Neuron (in vitro differentiated cells): ENCODE data around the gene GNB5.

Experiments used
- H2AFZ ChIP-seq: one replicate; pipeline ENCODE4 v1.6.1; 2013; ENCODE audit warnings: low read depth, mild to moderate bottlenecking, inconsistent platforms, low read length, moderate library complexity
- H3K27me3 ChIP-seq: one replicate; pipeline ENCODE4 v1.6.1; 2013; ENCODE audit warnings: low read length; ENCODE audit not compliant: insufficient read depth
- H3K36me3 ChIP-seq: one replicate; pipeline ENCODE4 v1.6.1; 2013; ENCODE audit warnings: low read length; ENCODE audit not compliant: insufficient read depth
- H3K4me1 ChIP-seq: one replicate; pipeline ENCODE4 v1.6.1; 2013; ENCODE audit warnings: low read length; ENCODE audit not compliant: insufficient read depth
- H3K4me3 ChIP-seq: 2 replicates; pipeline ENCODE4 v1.5.1; 2013; ENCODE audit warnings: mild to moderate bottlenecking, low read length, moderate library complexity
- H3K9me3 ChIP-seq: one replicate; pipeline ENCODE4 v1.6.1; 2013; ENCODE audit warnings: low read length

The GNB5 gene

DNA sequence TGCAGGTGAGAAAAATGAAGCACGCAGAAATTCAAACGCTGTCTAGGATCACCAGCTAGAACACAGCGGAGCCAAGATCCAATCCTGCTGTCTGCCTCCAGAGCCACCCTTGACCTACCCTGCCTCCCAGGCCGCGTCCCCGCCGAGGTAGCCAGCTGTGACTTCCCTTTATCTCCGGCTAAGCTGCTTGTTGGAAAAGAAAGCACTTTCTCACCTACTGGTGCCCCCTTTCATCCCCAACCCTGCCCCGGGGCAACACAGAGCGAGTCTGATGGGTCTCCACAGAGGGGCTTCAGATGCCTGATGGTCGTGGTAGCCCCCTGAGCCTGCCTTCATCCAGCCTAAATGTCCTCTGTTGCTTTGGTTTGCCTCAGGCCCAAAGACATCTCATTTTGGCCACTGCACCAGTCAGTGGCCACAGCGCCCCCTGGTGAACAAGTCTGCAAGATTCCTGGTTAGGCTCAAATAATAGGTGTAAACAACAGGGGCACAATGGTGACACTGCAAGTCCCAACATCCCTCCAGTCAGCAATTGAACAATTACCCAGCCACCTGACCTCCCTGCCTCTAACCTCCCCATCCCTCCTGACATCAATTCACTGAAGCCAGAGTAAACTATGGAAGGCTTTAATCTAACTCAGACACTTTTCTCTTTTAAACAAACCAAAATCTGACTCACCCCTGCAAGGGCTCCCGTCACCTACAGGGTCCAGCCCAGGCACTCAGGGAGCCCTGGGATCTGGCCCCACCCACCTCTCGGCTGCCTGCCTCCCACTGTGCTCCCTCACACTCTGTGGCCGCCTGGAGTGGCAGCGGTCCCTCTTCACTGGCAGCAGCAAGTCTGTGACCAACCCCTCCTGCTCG, 51.4 kb downstream of the GNB5 start:
- Histone ChIP-seq H3K27me3 (no peaks in the 10 kb centered on the region), H3K4me1 (no peaks in the 10 kb centered on the region), H3K4me3 (no peak overlapping the region), H3K9me3 (peaks cover 3% of the 10 kb centered on the region), H2AFZ (no peak overlapping the region), H3K36me3 (peaks cover 8% of the 10 kb centered on the region)

DNA sequence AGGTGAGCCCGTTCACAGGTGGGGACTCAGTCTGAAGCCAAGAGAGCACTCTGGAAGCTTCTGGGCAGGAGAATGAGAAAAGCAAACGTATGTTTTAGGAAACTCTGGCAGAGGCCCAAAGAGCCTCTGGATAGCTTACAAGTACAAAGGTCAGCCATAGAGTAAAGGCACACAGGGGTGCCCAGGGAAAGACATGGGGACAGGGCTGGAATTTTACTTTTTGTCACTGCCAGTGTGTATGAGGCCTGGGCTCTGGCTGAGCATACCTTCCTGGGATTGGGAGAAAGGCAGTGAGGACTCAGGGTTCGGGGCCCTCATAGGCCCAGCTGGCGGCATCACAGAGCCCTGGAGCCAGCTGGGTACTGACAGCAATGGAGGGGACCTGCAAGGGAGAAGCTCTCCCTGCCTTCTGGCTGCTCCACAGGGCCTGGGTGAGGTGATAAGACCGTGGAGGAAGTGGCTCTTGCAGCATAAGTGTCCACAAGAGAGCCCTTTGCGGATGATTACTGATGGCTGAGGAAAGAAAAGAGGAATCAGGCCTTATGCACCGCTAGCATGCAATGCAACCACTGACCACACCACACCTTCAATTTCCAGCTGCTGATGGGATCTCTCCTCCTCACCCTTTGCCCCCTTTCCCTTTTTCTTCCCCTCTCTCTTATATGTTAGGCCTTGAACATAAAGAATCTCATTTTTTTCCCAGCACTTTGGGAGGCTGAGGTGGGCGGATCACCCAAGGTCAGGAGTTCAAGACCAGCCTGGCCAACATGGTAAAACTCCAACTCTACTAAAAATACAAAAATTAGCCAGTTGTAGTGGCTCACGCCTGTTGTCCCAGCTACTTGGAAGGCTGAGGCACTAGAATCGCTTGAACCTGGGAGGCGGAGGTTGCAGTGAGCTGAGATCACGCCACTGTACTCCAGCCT, 53.5 kb downstream of the GNB5 start:
- Histone ChIP-seq H3K27me3 (no peaks in the 10 kb centered on the region), H3K4me3 (no peak overlapping the region), H3K9me3 (no peaks in the 10 kb centered on the region), H3K4me1 (no peaks in the 10 kb centered on the region), H2AFZ (no peak overlapping the region), H3K36me3 (peaks cover 10% of the 10 kb centered on the region)

DNA sequence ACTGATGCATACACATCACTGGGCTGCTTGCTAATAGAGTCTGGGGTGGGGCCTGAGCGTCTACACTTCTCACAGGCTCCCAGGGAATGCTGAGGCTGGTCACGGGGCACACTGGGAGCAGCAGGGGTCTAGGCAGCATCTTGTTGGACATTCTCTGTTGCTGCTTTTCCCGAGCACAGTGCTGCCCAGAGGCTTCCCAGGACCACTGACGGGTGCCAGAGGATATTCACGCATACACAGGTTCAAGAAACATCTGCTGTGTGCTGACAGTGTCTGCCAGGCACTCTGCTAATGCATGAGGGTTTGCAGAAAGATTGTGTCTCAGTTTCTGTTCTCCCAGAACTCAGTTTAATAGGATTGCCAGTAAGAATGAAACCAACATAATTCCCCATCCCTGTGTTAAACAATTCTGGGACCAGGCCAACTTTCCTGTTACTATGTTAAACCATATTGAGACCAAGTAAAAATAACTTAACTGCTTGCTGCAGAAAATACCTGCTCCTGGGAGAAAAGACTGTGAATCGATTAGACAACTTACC, 54.7 kb downstream of the GNB5 start:
- no peaks in the 10 kb centered on the region for H3K9me3 ChIP-seq
- no peak overlapping the region for H3K4me3 ChIP-seq
- no peak overlapping the region for H2AFZ ChIP-seq
- no peaks in the 10 kb centered on the region for H3K4me1 ChIP-seq
- no peaks in the 10 kb centered on the region for H3K27me3 ChIP-seq
- H3K36me3 ChIP-seq: peaks cover 13% of the 10 kb centered on the region

- Histone ChIP-seq H3K4me3 (no peak overlapping the region), H3K36me3 (peaks cover 8% of the 10 kb centered on the region), H3K9me3 (no peaks in the 10 kb centered on the region), H3K4me1 (no peaks in the 10 kb centered on the region), H3K27me3 (no peaks in the 10 kb centered on the region), H2AFZ (no peak overlapping the region)
Observed at GRCh38 chr15:52134502-52135144, 56.6 kb downstream of the GNB5 start.

DNA sequence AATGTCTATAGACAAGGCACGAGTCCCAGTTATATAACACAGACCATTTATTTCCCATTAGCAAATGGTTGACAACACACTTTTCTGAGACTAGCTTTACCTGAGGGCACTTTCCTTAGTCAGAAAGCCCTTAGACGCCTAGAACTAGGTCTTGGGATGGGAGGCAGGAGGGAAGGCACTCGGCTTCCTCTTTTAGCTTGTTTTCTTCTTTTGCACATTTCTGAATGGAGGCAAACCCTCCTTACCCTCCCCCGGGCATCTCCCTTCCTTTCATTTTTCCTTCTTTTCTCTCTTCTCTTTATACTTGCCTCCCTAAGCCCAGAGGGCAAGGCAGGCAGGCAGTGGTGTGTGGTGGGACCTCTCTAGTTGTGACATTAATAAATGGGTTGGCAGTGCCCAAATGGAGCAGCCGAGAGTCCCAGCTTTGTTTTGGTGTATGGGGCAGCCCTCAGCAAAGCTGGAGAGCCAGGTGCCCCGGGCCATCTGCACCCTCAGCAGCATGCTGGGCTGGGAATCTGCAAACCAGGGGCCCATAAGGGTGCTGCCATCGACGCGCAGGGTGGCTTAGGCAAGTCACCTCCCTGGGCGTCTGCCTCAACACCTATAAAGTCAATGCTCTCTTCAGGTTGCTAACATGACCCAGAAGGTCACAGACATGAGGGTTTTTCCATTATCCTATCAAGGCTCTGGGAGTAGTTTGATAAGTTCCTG, 57.5 kb downstream of the GNB5 start:
- H3K4me1 ChIP-seq: no peaks in the 10 kb centered on the region
- H3K27me3 ChIP-seq: no peaks in the 10 kb centered on the region
- peaks cover 8% of the 10 kb centered on the region for H3K36me3 ChIP-seq
- H3K9me3 ChIP-seq: no peaks in the 10 kb centered on the region
- H3K4me3 ChIP-seq: no peak overlapping the region
- H2AFZ ChIP-seq: no peak overlapping the region

DNA sequence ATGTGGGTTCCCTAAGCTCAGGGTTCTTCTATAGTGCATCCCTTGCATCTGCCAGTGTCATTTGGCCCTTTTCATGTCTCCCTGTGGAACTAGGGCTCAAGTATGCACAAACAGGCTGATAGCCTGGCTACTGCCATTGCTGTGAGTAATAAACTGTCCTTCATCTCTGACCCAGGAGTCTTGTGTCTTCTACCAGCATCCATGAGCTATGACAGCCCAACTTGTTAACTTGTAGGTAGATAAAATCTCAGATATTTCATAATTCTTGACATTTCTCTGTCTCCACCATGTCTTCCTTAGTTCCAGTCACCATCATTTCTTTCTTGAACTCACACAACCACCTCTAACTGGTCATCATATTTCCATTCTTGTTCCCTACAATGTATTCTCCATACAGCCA, 59.1 kb downstream of the GNB5 start:
- H3K9me3 ChIP-seq: no peaks in the 10 kb centered on the region
- H3K36me3 ChIP-seq: peaks cover 8% of the 10 kb centered on the region
- H3K4me1 ChIP-seq: no peaks in the 10 kb centered on the region
- no peak overlapping the region for H2AFZ ChIP-seq
- no peaks in the 10 kb centered on the region for H3K27me3 ChIP-seq
- no peak overlapping the region for H3K4me3 ChIP-seq

DNA sequence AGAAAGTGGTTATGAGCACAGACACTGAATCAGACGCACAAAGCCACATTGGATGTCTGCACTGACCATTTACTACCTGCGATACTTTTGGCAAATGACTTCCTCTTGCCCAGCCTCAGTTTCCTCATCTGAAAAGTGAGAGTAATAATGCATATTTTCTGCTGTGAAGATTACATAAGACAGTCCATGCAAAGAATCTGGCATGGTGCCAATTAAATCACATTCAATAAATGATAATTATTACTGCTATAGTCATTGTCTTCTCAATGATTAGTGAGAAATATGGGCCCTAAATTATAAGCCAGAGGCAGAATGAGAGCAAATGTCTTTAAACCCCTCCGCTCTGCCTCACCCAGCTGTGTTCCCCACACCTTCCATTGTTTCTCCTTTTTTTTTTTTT, 62.6 kb downstream of the GNB5 start:
- H3K4me1 ChIP-seq: no peaks in the 10 kb centered on the region
- H3K27me3 ChIP-seq: no peaks in the 10 kb centered on the region

GRCh38 chr15:52124270-52124880, 66.8 kb downstream of the GNB5 start:
- Histone ChIP-seq H3K9me3 (no peaks in the 10 kb centered on the region), H3K27me3 (no peaks in the 10 kb centered on the region), H2AFZ (no peak overlapping the region), H3K4me1 (no peaks in the 10 kb centered on the region), H3K36me3 (no peaks in the 10 kb centered on the region), H3K4me3 (no peak overlapping the region)

More for the DNA sequence above, 62.6 kb downstream of the GNB5 start:
- Histone ChIP-seq H3K4me3 (no peak overlapping the region), H3K36me3 (peaks cover 8% of the 10 kb centered on the region), H3K9me3 (no peaks in the 10 kb centered on the region), H2AFZ (no peak overlapping the region)

GRCh38 chr15:52121896-52122295, 69.3 kb downstream of the GNB5 start:
- H3K27me3 ChIP-seq: no peaks in the 10 kb centered on the region
- no peak overlapping the region for H2AFZ ChIP-seq
- no peaks in the 10 kb centered on the region for H3K36me3 ChIP-seq
- H3K4me1 ChIP-seq: peaks cover 4% of the 10 kb centered on the region
- no peaks in the 10 kb centered on the region for H3K9me3 ChIP-seq
- H3K4me3 ChIP-seq: no peak overlapping the region

GRCh38 chr15:52121006-52121405, 70.2 kb downstream of the GNB5 start:
- H3K4me3 ChIP-seq: no peak overlapping the region
- H2AFZ ChIP-seq: no peak overlapping the region
- no peaks in the 10 kb centered on the region for H3K9me3 ChIP-seq
- peaks cover 4% of the 10 kb centered on the region for H3K4me1 ChIP-seq
- no peaks in the 10 kb centered on the region for H3K27me3 ChIP-seq
- no peaks in the 10 kb centered on the region for H3K36me3 ChIP-seq

GRCh38 chr15:52120488-52120887, 70.7 kb downstream of the GNB5 start:
- no peaks in the 10 kb centered on the region for H3K27me3 ChIP-seq
- no peak overlapping the region for H2AFZ ChIP-seq
- no peak overlapping the region for H3K4me3 ChIP-seq
- no peaks in the 10 kb centered on the region for H3K9me3 ChIP-seq
- H3K4me1 ChIP-seq: peaks cover 4% of the 10 kb centered on the region
- no peaks in the 10 kb centered on the region for H3K36me3 ChIP-seq
